K562 (cell line): ENCODE data around the gene GPR15LG. TPM values are rescaled to one million over a fixed set of nuclear protein-coding genes. Genes with fewer than 3 reads are reported as not detected.

Experiments used
- ATAC-seq: fragments of 200-7000 bp; cut with Tn5 transposase; 3 replicates; pipeline ENCODE4 v1.9.1; 2020; ENCODE audit warnings: moderate library complexity
- BruUV-seq: library from RNA; stranded (reverse); fragments of 400-500 nt; replicated peaks from 2 replicates; lab custom pipeline; 2021; lab: Mats Ljungman, UMichigan
- CTCF ChIA-PET: fragments of 300-600 bp; formaldehyde crosslinking; extraction: SDS; loops from one replicate; lab custom pipeline; 2021; ENCODE audit warnings: low intra/inter-chr PET ratio; lab: Yijun Ruan, JAX
- POLR2A ChIA-PET: fragments of 300-600, 350-650 bp; sonication (Branson Sonifier 250); formaldehyde crosslinking; extraction: SDS; loops from one replicate; lab custom pipeline; 2021; ENCODE audit warnings: antibody characterized with exemption, inconsistent platforms; lab: Yijun Ruan, JAX
- DNase-seq, 4 experiments: peaks; one replicate each; pipeline versions ENCODE4 v3.0.0 to v3.0.0-alpha.2; 2011 to 2018; ENCODE audit warnings: low spot score in 3 of 4, mixed read lengths in 3 of 4; ENCODE audit errors: extremely low read depth in 1 of 4
- FAIRE-seq: peaks from 2 replicates; lab custom pipeline; 2011; peaks lifted over from hg19 to GRCh38; lab: Jason Lieb, UNC
- H2AFZ ChIP-seq: 2 replicates; pipeline ENCODE4 v1.6.0; 2011; ENCODE audit warnings: low read depth, low read length, control low read depth, inconsistent platforms
- H3K27ac ChIP-seq: fragments of 200-600 bp; 3 replicates; pipeline ENCODE4 v1.8.0; 2011; ENCODE audit warnings: low read depth, mild to moderate bottlenecking, control low read depth, inconsistent platforms, low read length, moderate library complexity, mixed read lengths; ENCODE audit errors: extremely low read depth
- H3K27me3 ChIP-seq, 2 experiments: fragments of 300-600 bp in 1 of 2; 2 replicates in 1 of 2; 3 replicates in 1 of 2; pipeline versions ENCODE4 v1.6.0 to v1.8.0; 2011; ENCODE audit warnings: inconsistent platforms in 2 of 2, low read length in 2 of 2, mild to moderate bottlenecking in 1 of 2, mixed read lengths in 1 of 2, moderate library complexity in 1 of 2; ENCODE audit not compliant: control insufficient read depth in 2 of 2, insufficient read depth in 2 of 2
- H3K36me3 ChIP-seq: fragments of 300-600 bp; 3 replicates; pipeline ENCODE4 v1.8.0; 2011; ENCODE audit warnings: mild to moderate bottlenecking, low read length, inconsistent platforms; ENCODE audit not compliant: control insufficient read depth, insufficient read depth
- H3K4me1 ChIP-seq, 2 experiments: fragments of 200-600 bp in 1 of 2; replicated peaks in 1 of 2; 2 replicates in 1 of 2; 3 replicates in 1 of 2; pipeline versions ENCODE4 v1.5.1 to v1.8.0; 2011; ENCODE audit warnings: inconsistent platforms in 2 of 2, low read length in 2 of 2, mild to moderate bottlenecking in 1 of 2, mixed read lengths in 1 of 2, moderate library complexity in 1 of 2; ENCODE audit not compliant: control insufficient read depth in 2 of 2, insufficient read depth in 2 of 2
- H3K4me2 ChIP-seq: 2 replicates; pipeline ENCODE4 v1.6.1; 2011; ENCODE audit warnings: low read length, control low read depth, inconsistent platforms, mixed read lengths; ENCODE audit not compliant: insufficient read depth
- H3K4me3 ChIP-seq: fragments of 200-600 bp; sonication (generic), shearing (Covaris generic); 2 replicates; pipeline ENCODE4 v1.5.1; 2016; ENCODE audit warnings: control low read depth, inconsistent platforms
- H3K79me2 ChIP-seq: fragments of 200-600 bp; 3 replicates; pipeline ENCODE4 v1.8.0; 2011; ENCODE audit warnings: low read length, inconsistent platforms; ENCODE audit not compliant: control insufficient read depth, insufficient read depth
- H3K9ac ChIP-seq, 2 experiments: 2 replicates each; pipeline versions ENCODE4 v1.6.0 to v1.6.1; 2011; ENCODE audit warnings: low read depth in 2 of 2, low read length in 2 of 2, control low read depth in 1 of 2, inconsistent platforms in 1 of 2, mild to moderate bottlenecking in 1 of 2, mixed read lengths in 1 of 2; ENCODE audit not compliant: insufficient read depth in 1 of 2
- H3K9me1 ChIP-seq: one replicate; pipeline ENCODE4 v1.6.0; 2011; ENCODE audit warnings: inconsistent platforms, mild to moderate bottlenecking, low read length, moderate library complexity; ENCODE audit not compliant: control insufficient read depth, insufficient read depth
- H3K9me3 ChIP-seq: replicated peaks from 2 replicates; pipeline ENCODE4 v1.5.1; 2011; ENCODE audit warnings: low read depth, low read length, inconsistent platforms; ENCODE audit not compliant: control insufficient read depth, insufficient read depth
- H4K20me1 ChIP-seq: replicated peaks from 2 replicates; pipeline ENCODE4 v1.6.1; 2011; ENCODE audit warnings: low read length, inconsistent platforms, mixed read lengths; ENCODE audit not compliant: control insufficient read depth, insufficient read depth
- EP300 ChIP-seq: IDR thresholded peaks from 2 replicates; pipeline ENCODE4 v1.6.1; 2012; ENCODE audit warnings: low read length, improper control_type of control experiment
- FOXA3 ChIP-seq, 2 experiments: fragments of 450-650 bp in 1 of 2; sonication (generic) in 1 of 2; formaldehyde crosslinking; IDR thresholded peaks in 1 of 2; conservative IDR thresholded peaks in 1 of 2; 2 replicates each; pipeline versions ENCODE4 v1.4.0 to v1.8.0; 2020 to 2022; ENCODE audit warnings: mild to moderate bottlenecking in 2 of 2, missing genetic modification reagents in 1 of 2
- ILF3 ChIP-seq: fragments of 450-650 bp; IDR thresholded peaks from 2 replicates; pipeline ENCODE4 v1.6.1; 2018; ENCODE audit warnings: antibody characterized with exemption, mild to moderate bottlenecking, moderate library complexity, borderline replicate concordance
- MNT ChIP-seq, 2 experiments: fragments of 450-650 bp; conservative IDR thresholded peaks; 2 replicates each; pipeline ENCODE4 v1.6.1; 2017; ENCODE audit warnings: mild to moderate bottlenecking in 2 of 2, moderate library complexity in 2 of 2
- WGBS: fragments of 100-300 bp; shearing (Covaris generic); methylation state at CpG from one replicate; pipeline ENCODE4 v1.1.6; 2016; ENCODE audit warnings: low coverage, mixed read lengths; ENCODE audit not compliant: insufficient coverage; ENCODE audit errors: missing lambda C conversion rate; 5-methylcytosine and 5-hydroxymethylcytosine counted together
- in situ Hi-C: fragments of 300-500 bp; cut with MboI; formaldehyde crosslinking; loops from 4 replicates; pipeline ENCODE4 v1.15.0; 2018; ENCODE audit warnings: inconsistent platforms, mixed read lengths
- intact Hi-C: fragments of 100-400 bp; cut with micrococcal nuclease; formaldehyde crosslinking; loops from 2 replicates; pipeline ENCODE4 v1.14.2; 2022
- polyA plus RNA-seq, 8 experiments: library from polyadenylated mRNA; depleted of rRNA in 4 of 8; stranded (reverse) in 5 of 8; unstranded in 3 of 8; fragments of >200 nt; fragmentation: Nextera tagmentation in 2 of 8; fragmentation: Illumina TruSeq in 1 of 8; extraction: Ambion mirVana in 2 of 8; extraction: Trizol in 1 of 8; gene quantifications; 2 replicates each; pipeline versions ENCODE4 v1.2.1 to v1.2.3, GENCODE V29; 2011 to 2014; ENCODE audit warnings: inconsistent platforms in 1 of 8, missing spikeins in 1 of 8
- total RNA-seq, 7 experiments: library from RNA; depleted of rRNA in 6 of 7; stranded (reverse); fragments of >200 nt in 6 of 7; fragmentation: Illumina TruSeq in 2 of 7; extraction: Trizol in 2 of 7; gene quantifications; 2 replicates each; pipeline versions ENCODE4 v1.2.1 to v1.2.3, GENCODE V29; 2011 to 2021; ENCODE audit warnings: low replicate concordance in 1 of 7
- TF ChIP-seq, protein P1 (sequence below): sonication (generic); formaldehyde crosslinking; IDR thresholded peaks from 2 replicates; pipeline ENCODE4 v1.8.0; 2022; ENCODE audit warnings: mild to moderate bottlenecking, missing genetic modification reagents

GPR15LG gene
- total and polyA plus RNA-seq, 9 of the 15 experiments (the other 6 are each of a cell fraction or from before 2014, with no cell fraction given): 0.51 TPM; not detected in 8

- no peak overlapping the region for H3K4me3 ChIP-seq
- BruUV-seq: no TSS peak
- no peaks in the 10 kb centered on the region for H3K9me3 ChIP-seq
- in situ Hi-C loops: no loop called here
- no peaks in the 10 kb centered on the region for H3K79me2 ChIP-seq
- no peak for ATAC-seq
- ChIA-PET CTCF (no interaction called here), POLR2A (interaction anchor here (1.7 kb wide), 1 partner anchor 9 kb away, joined by 4 read pairs; no protein-coding TSS in a partner anchor)
- no peaks in the 10 kb centered on the region for H3K9me1 ChIP-seq
- H4K20me1 ChIP-seq: peaks cover 5% of the 10 kb centered on the region
- FAIRE-seq: no peak
- H2AFZ ChIP-seq: no peak overlapping the region
- 0% methylated on average over 3 of the region's 3 CpGs for WGBS
- H3K27ac ChIP-seq: no peak overlapping the region
- H3K4me2 ChIP-seq: no peak overlapping the region
- no peaks in the 10 kb centered on the region for H3K36me3 ChIP-seq
- TF ChIP-seq MNT (conservative IDR thresholded peaks at IDR 0.05): no peak
- no peak for TF ChIP-seq ILF3
- TF ChIP-seq EP300: no peak
- TF ChIP-seq FOXA3 (CRISPR knock-in tag; conservative IDR thresholded peaks at IDR 0.05 in 1 of 2, IDR thresholded peaks at IDR 0.05 in 1 of 2): no peak
- TF ChIP-seq, protein P1, sequence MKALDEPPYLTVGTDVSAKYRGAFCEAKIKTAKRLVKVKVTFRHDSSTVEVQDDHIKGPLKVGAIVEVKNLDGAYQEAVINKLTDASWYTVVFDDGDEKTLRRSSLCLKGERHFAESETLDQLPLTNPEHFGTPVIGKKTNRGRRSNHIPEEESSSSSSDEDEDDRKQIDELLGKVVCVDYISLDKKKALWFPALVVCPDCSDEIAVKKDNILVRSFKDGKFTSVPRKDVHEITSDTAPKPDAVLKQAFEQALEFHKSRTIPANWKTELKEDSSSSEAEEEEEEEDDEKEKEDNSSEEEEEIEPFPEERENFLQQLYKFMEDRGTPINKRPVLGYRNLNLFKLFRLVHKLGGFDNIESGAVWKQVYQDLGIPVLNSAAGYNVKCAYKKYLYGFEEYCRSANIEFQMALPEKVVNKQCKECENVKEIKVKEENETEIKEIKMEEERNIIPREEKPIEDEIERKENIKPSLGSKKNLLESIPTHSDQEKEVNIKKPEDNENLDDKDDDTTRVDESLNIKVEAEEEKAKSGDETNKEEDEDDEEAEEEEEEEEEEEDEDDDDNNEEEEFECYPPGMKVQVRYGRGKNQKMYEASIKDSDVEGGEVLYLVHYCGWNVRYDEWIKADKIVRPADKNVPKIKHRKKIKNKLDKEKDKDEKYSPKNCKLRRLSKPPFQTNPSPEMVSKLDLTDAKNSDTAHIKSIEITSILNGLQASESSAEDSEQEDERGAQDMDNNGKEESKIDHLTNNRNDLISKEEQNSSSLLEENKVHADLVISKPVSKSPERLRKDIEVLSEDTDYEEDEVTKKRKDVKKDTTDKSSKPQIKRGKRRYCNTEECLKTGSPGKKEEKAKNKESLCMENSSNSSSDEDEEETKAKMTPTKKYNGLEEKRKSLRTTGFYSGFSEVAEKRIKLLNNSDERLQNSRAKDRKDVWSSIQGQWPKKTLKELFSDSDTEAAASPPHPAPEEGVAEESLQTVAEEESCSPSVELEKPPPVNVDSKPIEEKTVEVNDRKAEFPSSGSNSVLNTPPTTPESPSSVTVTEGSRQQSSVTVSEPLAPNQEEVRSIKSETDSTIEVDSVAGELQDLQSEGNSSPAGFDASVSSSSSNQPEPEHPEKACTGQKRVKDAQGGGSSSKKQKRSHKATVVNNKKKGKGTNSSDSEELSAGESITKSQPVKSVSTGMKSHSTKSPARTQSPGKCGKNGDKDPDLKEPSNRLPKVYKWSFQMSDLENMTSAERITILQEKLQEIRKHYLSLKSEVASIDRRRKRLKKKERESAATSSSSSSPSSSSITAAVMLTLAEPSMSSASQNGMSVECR (CRISPR knock-in tag): no peak
- no peak for DNase-seq
- peaks cover 8 to 67% of the 10 kb centered on the region in 2 experiments; a peak in 4 of 5 replicates for H3K27me3 ChIP-seq
- intact Hi-C loops: no loop called here
- no peaks in the 10 kb centered on the region; a peak in 1 of 5 replicates for H3K4me1 ChIP-seq
- H3K9ac ChIP-seq: no peak overlapping the region
Measured at GRCh38 chr10:84188815-84189214, 15.2 kb downstream of the GPR15LG start.
